T-helper 22 cell (primary cell): ENCODE data around the gene SBNO1.
"Not testable (repeated sequence)": the region's sequence is repeated elsewhere in the genome, so short reads cannot be mapped to it uniquely, and the experiment has no call there.

Experiments used
- DNase-seq: peaks from one replicate; pipeline ENCODE4 v3.0.0-alpha.2; 2020; ENCODE audit warnings: low read depth

SBNO1 gene

DNA sequence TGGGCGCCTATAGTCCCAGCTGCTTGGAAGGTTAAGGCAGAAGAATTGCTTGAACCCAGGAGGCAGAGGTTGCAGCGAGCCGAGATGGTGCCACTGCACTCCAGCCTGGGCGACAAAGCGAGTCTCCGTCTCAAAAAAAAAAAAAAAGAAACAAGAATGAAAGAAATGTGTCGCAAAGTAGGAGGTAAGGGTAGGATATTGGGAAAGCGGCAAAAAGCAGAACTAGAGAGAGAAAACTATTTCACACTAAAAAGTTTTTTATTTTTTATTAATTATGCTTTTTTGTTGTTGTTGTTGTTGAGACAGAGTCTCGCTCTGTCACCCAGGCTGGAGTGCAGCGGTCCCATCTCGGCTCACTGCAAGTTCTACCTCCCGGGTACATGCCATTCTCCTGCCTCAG, 17.7 kb downstream of the SBNO1 start:
- DNase-seq = no peak

DNA sequence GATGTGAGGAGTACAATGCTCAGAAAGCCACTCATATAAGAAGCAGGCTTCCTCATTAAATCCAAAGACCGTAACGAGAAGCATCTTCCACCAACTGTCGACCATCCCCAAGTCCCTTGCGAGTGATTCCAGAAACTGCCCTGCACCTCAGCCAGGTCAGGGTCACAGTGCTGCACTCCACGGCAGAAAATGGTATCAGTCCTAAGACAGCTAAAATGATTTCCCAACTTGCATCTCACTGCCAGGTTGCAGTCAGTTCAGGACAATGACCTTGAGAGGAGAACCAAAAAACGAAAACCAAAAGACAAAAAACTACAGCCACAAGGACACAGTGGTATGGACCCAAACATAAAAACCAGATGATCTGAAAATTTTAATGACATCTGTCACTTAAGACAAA, 20.6 kb downstream of the SBNO1 start:
- DNase-seq = no peak

DNA sequence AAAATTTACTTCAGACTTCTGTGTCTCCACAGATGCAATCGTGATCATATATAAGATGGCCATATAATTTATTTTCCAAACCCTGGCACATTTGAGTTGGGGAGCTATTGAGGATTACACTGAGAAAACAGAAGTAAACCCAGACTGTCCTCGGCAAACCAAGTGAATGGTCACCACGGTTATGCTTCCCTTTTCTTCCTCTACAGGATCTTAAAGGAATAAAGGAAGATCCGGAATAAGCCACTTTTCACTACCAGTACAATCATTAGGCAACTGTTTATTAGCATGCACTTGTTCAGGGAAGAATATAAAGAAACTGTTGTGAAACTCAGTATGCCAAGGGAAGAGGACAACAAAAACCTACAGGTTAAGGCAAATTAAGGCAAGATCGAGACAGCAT, 27.6 kb downstream of the SBNO1 start:
- DNase-seq = no peak

DNA sequence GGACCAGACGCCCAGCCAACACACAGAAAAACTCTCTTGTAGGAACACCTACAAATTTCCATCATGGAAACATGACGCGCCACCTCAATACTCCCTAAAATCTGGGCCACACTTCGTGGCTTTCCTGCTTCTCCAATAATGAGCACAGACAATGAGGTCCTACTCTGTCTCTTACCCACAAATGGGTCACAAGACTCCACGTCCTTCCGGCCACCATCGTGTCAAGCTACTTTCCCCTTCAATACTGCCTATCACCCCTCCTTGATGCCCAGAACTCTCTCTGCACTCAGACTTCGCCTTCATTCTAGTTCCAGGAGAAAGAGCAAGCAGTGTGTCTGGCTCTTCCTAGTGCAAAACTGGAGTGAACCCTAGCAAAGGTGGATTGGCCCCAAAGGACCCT, 28.1 kb downstream of the SBNO1 start:
- DNase-seq = no peak

DNA sequence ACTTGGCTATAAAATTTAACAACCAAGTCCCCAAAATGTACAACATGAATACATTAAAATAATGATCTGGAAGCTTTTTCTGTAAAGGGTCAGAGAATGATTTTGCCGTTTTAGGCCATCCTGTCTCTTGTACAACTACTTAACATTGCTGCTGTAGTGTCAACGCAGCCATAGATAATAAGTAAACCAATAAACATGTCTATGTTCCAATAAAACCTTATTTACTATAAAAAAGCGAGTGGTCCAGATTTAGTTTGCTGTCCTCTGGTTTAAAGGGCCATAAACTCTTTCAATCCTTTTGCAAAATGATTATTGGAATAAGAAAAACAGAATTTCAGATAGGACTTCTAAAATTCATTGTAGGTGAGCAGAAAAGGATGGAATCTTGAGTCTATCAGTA, 29.2 kb downstream of the SBNO1 start:
- DNase-seq = no peak

DNA sequence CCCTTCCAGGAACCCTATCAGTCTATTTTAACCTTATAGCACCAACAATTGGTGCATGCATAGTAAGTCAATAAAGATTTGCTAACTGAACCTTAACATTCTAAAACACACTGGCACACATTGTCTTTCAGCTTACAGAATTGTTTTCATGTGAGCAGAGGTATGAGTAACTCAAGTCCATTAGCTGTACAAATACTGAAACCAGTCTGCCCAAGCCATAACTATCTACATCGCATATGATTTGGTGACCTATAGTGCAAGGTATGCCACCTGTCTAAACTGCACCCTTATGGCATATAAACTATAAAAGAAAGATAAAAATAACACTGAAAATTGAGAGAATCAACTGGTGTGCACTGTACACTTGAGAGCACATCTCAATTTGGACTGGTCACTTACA, 34.8 kb downstream of the SBNO1 start:
- DNase-seq = no peak

DNA sequence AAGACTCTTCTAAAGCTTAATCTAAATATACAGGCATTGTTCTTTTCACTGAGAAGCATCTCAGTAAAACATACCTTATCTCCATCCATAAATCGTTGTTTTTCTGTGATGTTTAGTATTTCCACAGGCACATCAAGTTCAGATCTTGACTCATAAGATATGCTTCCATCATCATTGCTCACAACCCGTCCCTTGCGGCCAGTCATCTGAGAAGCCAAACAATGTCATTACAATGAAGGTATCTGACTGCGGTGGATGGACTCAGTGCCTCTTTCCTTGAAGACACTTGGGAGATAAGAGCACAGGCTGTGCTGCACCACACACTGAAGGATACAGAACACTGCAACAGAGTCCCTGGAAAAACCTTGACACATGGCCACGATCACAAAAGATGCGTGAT, 44.8 kb downstream of the SBNO1 start:
- DNase-seq = no peak

DNA sequence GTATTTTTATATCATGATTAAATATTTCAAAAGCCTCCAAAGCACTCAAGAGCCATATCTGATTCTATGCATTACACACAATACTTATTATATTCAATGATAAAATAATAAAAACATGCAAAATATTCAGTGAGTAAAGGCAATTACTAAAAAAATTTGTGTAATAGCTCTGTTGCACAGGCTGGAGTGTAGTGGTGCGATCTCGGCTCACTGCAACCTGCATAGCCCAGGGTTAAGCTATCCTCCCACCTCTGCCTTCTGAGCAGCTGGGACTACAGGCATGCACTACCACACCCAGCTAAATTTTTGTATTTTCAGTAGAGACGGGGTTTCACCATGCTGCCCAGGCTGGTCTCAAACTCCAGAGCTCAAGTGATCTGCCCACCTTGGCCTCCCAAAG, 45.4 kb downstream of the SBNO1 start:
- no peak for DNase-seq

DNA sequence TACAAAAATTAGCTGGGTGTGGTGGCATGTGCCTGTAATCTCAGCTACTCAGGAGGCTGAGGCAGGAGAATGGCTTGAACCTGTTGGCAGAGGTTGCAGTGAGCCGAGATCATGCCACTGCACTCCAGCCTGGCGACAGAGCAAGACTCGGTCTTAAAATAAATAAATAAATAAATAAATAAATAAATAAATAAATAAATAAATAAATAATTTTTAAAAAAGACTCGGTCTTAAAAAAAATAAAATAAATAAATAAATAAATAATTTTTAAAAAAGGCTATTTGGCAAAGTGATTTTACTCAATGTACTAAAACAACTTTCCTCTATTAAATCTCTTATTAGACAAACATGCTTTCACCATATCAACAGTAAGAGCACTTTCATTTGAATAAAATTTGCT, 51.6 kb downstream of the SBNO1 start:
- not testable (repeated sequence) for DNase-seq

DNA sequence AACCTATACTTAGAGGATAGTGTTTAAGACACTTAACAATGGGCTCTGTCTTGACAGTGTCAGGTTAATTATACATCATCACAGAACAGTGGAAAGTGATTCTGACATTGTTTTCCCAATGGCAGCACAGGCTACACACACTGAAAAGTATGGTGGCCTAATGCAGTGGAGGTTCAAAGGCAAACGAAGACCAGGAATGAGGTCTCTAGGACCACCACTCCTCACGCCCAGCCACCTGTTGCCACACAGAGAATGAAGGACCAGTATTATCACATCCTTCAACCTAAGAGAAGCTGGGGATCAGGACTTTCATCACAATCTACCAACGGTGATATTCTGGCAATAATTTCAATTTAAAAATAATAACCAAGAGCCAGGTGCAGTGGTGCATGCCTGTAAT, 58.4 kb downstream of the SBNO1 start:
- DNase-seq = no peak

DNA sequence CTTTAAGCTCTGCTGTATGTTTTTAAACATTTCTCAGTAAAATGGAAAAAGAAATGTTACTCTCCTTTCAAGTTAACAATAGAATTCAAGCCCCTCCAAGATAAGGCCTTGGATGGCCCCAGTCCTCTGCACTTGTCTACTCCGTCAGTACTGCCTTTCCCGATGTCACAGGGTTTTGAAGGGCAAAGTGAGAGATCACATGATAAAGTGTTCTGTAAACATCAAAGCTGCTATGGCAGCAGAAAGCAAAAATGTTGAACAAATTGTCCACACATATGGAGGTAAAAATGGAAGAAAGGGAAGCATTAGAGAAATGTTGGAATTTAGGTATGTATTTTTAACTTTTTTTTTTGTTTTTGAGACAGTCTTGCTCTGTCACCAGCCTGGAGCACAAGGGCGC, 59.5 kb downstream of the SBNO1 start:
- DNase-seq = no peak

DNA sequence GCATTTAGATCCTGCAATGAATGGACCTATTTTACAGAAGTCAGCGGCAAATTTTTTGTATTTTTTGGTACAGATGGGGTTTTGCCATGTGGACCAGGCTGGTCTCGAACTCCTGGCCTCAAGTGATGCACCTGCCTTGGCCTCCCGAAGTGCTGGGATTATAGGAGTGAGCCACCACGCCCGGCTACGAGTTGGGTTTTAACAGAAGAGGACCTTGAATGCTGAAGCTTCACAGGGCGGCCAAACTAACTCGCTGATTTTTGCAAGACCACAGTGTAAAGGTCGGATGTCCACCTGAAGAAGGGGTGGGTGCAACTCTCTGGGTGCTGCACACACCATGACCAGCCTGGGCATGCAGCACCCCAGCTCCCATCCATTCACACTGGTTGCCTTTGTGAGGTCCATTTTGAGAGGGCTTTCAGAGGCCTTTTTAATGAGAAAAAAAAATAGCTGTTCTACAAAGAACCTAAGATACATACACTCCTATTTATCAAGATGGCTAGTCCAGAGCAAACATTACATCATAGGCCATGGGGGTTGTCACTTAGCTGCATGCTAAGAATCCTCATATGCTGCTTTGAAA, 71.4 kb downstream of the SBNO1 start:
- no peak for DNase-seq

DNA sequence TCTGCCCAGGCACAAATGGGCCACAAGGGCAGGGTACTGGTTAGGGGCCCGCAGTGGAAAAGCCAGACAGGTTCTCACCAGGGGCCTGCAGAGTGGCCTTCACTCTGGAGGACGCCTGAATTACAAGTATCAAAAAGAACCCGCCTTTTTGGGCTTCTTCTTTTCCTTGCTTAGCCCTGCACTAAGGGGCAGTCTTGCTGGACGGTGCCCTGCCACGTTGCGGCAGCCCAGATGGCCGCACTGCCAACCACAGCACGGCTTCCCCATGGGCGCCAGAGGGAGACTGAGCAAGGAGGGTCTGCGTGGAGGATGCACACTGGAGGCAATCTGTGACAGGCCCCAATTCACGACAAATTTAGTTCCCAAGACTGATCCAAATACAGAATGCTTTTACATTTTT, 74.7 kb downstream of the SBNO1 start:
- no peak for DNase-seq

DNA sequence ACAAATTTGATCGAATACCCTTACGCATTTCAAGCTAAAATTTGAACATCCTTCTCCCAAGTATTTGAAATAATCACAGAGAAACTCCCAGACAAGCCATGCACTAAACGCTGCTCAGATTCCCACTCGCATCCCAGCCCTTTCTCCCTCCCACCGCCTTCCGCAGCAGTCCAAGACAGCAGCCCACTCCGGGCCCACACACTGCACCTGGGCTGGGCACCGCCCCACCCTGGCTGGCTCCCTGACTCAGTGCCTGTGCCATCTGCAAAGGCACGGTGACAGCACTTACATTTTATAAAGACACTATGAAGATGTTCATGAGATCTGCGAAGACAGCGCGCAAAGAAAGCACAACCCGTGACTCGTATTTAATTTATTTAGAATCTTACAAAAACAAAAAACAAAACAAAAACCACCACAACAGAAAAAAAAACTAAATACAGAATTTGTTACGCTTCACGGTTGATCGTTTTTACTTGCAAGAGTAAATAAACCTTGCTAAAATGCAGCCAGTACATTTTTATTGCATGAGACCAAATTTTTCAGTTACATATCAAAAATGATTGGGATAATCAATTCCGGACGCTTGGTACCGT, 75.8 kb downstream of the SBNO1 start:
- DNase-seq = no peak

DNA sequence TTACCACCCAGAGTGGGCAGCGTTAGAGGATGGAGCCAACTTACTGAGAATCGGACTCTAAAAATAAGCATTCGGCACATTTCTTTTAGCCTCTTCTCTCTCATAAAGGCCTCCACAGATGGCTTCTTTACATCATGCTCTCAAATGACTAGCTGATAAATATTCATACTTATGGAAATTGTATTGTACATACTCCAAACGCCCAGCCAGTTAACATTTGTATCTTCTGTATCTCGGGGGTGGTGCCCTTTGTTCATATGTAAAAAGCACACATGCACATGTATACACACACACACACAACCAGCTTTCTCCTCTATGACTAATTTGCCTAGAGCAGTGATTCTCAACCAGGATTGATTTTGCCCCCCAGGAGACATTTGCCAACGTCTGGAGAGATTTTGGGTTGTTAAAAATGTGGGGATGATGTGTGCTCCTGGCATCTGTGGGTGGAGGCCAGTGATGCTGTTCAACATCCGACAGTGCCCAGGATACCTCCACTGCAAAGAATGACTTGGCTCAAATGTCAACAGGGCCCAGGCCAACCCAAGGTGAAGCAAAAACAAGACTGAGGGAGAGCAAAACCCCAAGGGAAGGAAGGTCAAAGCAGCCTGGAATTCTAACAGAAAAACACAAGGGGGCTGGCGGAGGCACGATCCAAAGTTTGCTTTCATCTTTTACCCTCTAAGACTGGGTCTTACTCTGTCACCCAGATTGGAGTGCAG, 77.8 kb downstream of the SBNO1 start:
- DNase-seq = no peak

DNA sequence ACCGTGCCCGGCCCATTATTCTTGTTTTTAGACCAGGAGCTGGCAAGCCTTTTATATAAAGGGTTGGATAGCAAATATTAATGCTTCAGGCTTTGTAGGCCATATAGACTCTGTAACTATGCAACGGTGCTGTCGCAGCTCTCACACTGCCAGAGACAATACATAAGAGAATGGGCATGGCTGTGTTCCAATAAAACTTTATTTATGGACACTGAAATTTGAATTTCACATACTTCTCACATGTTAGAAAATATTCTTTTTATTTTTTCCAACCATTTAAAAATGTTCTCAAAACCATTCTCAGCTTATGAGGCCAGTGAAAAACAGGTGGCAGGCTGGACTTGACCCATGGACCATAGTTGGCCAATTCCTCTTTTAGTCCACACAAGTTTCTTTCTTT, 80.0 kb downstream of the SBNO1 start:
- DNase-seq = no peak

DNA sequence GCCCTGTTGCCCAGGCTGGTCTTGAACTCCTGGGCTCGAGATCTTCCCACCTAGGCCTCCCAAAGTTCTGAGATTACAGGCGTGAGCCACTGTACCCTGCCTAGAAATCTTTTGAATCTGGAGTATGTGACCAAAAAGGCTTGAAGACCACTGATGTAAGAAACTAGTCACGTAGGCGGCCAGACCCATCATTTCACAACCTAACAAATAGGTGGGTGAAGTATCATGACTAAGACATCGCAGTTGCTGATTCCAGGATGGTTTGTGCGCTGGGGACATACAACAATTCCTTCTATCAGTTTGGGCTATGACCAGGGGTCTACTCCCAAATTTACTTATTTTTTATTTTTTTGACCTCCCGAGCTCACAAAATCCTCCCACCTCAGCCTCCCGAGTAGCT, 81.2 kb downstream of the SBNO1 start:
- DNase-seq = no peak

DNA sequence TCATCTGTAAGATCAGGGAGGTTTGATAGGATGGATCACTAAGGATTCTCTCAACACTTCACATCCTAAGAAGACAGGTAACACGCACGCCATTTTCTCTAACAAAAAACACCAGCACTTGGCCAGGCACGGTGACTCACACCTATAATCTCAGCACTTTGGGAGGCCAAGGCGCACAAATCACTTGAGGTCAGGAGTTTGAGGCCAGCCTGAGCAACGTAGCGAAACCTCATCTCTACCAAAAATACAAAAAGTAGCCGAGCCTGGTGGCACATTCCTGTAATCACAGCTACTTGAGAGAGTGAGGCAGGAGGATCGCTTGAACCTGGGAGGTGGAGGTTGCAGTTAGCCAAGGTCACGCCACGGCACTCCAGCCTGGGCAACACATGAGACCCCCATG, 82.5 kb downstream of the SBNO1 start:
- no peak for DNase-seq

DNA sequence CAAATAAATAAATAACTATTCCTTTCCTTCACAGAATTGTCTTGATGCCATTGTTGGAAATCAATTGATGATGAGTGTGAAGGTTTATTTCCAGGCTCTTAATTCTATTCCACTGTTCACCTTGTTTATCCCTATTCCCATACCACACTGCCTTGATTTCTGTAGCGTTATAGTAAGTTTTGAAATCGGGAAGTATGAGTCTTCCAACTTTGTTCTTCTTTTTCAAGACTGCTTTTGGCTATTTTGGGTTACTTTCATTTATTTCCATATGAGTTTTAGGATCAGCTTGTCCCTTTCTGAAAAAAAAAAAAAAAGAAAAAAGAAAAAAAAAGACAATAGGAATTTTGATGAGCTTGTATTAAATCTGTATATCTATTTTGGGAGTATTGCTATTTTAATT, 83.7 kb downstream of the SBNO1 start:
- no peak for DNase-seq

DNA sequence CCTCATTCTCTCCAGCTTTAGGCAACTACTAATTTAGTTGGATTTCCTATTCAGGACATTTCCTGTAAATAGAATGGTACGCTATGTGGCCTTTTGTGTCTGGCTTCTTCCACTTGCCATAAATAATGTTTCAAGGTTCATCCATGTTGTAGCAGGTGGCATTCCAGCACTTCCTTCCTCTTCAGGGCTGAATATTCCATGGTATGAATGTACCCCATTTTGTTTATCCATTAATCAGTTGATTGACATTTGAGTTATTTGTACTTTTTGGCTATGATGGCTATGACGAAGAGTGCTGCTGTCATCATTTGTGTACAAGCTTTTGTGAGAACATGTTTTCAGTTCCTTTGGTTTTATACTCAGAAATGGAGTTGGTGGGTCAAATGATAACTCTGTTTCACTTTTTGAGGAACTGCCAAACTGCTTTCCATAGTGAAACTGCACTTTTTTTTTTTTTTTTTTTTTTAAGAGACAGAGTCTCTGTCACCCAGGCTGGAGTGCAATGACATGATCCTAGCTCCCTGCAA, 86.5 kb downstream of the SBNO1 start:
- no peak for DNase-seq

DNA sequence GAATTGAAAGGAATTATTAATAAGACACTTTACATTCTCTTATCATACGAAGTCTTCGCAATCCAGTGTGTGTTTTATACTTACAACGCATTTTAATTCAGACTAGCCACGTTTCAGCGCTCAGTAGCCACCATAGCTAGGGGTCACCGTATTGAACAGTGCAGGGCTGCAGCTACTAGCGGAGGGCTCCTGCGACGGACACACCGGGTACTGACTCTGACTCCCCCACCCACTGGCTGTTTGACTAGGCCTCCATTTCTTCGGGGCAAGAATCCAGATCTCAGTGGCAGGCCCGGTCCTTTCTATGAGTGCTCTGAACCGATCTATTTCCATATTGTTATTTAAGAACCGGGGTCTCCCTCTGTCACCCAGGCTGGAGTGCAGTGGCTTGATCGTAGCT, 91.5 kb downstream of the SBNO1 start:
- no peak for DNase-seq

DNA sequence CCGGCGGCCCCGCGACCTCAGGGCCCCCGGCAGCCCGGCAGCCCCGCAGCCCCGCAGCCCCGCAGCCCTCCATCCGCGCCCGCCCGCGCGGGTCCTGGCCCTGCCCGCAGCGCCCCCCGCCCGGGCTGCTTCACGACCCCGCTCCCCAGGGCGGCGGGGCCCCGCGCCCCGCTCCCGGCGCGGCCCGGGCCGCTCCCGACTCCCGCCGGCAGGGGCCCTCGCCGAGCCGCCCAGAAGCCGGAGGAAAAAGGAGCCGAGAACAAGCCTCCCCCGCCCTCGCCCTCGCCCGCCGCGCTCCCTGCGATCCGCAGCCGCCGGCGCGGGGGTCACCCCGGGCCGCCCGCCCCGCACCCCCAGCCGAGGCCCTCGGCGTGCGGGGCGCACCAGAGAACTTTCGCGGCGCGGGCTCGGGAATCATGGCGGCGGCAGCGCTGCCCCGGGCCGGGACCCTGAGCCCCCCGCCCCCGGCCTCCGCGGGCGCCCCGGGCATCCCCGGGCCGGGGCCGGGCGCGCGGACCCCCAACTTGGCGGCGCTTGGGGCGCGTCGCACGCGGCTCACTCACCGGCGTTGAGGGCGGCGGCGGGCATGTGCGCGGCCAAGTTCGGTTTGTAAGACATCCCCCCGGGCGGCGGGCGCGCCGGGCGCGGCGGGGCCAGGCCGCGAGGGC, 93.5 kb downstream of the SBNO1 start:
- DNase-seq = peak; percentile 48
